ENCODE results near the gene KRT7. TPM values are rescaled to one million over a fixed set of nuclear protein-coding genes. Genes with fewer than 3 reads are reported as not detected.

Gene KRT7
- polyA plus RNA-seq, 1 of the 3 experiments (the other 2 are of a cell fraction): 5.4 TPM

DNA sequence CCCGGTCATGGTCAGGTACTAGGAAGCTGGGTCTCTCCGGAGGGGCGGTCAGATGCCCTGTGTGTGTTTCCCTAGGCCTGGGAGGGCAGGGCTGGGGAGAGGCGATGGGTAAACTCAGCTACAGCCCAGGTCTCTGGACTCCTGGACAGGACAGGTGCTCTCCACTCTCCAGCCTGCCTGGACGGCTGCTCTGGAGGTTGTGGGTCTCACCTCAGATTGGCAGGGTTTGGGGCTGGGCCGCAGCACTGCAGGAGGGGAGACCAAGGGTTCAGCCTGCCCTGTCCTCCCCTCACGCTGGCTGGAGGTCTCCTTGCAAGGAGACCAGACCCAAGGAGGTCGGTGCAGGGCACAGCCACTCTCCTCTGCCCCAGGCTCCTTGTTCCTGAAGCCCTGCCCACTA is 49.1 kb upstream of the KRT7 start:
- Histone ChIP-seq H3K9me3 (no peaks in the 10 kb centered on the region), H3K27ac (ENCODE audit: low read depth in 2 of 2, low read length in 1 of 2) (peak overlapping the region; percentile 87 to 92), H3K4me1 (ENCODE audit: control insufficient read depth in 1 of 2, insufficient read depth in 2 of 2, low read depth in 1 of 2, low read length in 1 of 2) (peaks cover 53 to 85% of the 10 kb centered on the region in 2 experiments), H3F3A (replicated peaks; ENCODE audit: insufficient read depth) (peaks cover 11% of the 10 kb centered on the region), H3K79me2 (ENCODE audit: insufficient read depth) (peaks cover 32% of the 10 kb centered on the region; the same call in 1 of the 2 replicates), H3K36me3 (replicated peaks in 1 of 2; ENCODE audit: control insufficient read depth in 1 of 2, insufficient read depth in 2 of 2, low read length in 1 of 2) (peaks cover 4 to 9% of the 10 kb centered on the region in 2 experiments), H3K9me2 (no peaks in the 10 kb centered on the region), H4K20me1 (ENCODE audit: insufficient read depth) (no peaks in the 10 kb centered on the region), H3K4me2 (peak overlapping the region; percentile 56), H3K9ac (peak overlapping the region; percentile 27; the same call in 1 of the 2 replicates), H3K4me3 (ENCODE audit: low read depth in 2 of 2, low read length in 1 of 2) (no peak overlapping the region), H2AFZ (ENCODE audit: low read depth) (no peak overlapping the region), H3K27me3 (ENCODE audit: insufficient read depth) (no peaks in the 10 kb centered on the region)
- WGBS (ENCODE audit: low lambda C conversion rate): 40% methylated on average over 1 of the region's 8 CpGs
- ChIA-PET POLR2A (interaction anchor here (4.4 kb wide), 1 partner anchor 17 kb away, joined by 53 read pairs; no protein-coding TSS in a partner anchor), CTCF (interaction anchor here (1.1 to 5.1 kb wide), 6 partner anchors 9 to 95 kb away, joined by 3 to 17 read pairs (median 7); no protein-coding TSS in a partner anchor)
- no peak for DNase-seq
- no peak for TF ChIP-seq FOXM1 (IDR thresholded peaks at IDR 0.05; ENCODE audit: low read depth)
- no peak for TF ChIP-seq TCF12 (IDR thresholded peaks at IDR 0.05)
- no peak for TF ChIP-seq TAF1 (IDR thresholded peaks at IDR 0.05; ENCODE audit: borderline replicate concordance, low read depth, low read length)
- TF ChIP-seq, protein P1, sequence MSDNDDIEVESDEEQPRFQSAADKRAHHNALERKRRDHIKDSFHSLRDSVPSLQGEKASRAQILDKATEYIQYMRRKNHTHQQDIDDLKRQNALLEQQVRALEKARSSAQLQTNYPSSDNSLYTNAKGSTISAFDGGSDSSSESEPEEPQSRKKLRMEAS (IDR thresholded peaks at IDR 0.05; ENCODE audit: low read depth): no peak
- TF ChIP-seq, protein P2, sequence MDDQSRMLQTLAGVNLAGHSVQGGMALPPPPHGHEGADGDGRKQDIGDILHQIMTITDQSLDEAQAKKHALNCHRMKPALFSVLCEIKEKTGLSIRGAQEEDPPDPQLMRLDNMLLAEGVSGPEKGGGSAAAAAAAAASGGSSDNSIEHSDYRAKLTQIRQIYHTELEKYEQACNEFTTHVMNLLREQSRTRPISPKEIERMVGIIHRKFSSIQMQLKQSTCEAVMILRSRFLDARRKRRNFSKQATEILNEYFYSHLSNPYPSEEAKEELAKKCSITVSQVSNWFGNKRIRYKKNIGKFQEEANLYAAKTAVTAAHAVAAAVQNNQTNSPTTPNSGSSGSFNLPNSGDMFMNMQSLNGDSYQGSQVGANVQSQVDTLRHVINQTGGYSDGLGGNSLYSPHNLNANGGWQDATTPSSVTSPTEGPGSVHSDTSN (IDR thresholded peaks at IDR 0.05): no peak
- no peak for TF ChIP-seq FOSL2 (IDR thresholded peaks at IDR 0.05; ENCODE audit: borderline replicate concordance, low read depth)
- TF ChIP-seq NFIC (IDR thresholded peaks at IDR 0.05; ENCODE audit: borderline replicate concordance): no peak
- TF ChIP-seq, protein P3, sequence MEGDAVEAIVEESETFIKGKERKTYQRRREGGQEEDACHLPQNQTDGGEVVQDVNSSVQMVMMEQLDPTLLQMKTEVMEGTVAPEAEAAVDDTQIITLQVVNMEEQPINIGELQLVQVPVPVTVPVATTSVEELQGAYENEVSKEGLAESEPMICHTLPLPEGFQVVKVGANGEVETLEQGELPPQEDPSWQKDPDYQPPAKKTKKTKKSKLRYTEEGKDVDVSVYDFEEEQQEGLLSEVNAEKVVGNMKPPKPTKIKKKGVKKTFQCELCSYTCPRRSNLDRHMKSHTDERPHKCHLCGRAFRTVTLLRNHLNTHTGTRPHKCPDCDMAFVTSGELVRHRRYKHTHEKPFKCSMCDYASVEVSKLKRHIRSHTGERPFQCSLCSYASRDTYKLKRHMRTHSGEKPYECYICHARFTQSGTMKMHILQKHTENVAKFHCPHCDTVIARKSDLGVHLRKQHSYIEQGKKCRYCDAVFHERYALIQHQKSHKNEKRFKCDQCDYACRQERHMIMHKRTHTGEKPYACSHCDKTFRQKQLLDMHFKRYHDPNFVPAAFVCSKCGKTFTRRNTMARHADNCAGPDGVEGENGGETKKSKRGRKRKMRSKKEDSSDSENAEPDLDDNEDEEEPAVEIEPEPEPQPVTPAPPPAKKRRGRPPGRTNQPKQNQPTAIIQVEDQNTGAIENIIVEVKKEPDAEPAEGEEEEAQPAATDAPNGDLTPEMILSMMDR (IDR thresholded peaks at IDR 0.05): no peak
- no peak for TF ChIP-seq CHD2 (IDR thresholded peaks at IDR 0.05; ENCODE audit: low read length, partially characterized antibody)
- TF ChIP-seq ELF1 (IDR thresholded peaks at IDR 0.05): no peak
- TF ChIP-seq RXRA (IDR thresholded peaks at IDR 0.05; ENCODE audit: borderline replicate concordance, low read depth): no peak
- TF ChIP-seq POLR2AphosphoS5 (IDR thresholded peaks at IDR 0.05; ENCODE audit: low read depth, low read length): no peak
- no peak for TF ChIP-seq GABPA (IDR thresholded peaks at IDR 0.05; ENCODE audit: low read depth)
- no peak for TF ChIP-seq YY1 (IDR thresholded peaks at IDR 0.05; ENCODE audit: low read depth)
- TF ChIP-seq, protein P4, sequence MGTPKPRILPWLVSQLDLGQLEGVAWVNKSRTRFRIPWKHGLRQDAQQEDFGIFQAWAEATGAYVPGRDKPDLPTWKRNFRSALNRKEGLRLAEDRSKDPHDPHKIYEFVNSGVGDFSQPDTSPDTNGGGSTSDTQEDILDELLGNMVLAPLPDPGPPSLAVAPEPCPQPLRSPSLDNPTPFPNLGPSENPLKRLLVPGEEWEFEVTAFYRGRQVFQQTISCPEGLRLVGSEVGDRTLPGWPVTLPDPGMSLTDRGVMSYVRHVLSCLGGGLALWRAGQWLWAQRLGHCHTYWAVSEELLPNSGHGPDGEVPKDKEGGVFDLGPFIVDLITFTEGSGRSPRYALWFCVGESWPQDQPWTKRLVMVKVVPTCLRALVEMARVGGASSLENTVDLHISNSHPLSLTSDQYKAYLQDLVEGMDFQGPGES (IDR thresholded peaks at IDR 0.05; ENCODE audit: low read depth, low read length): no peak
- TF ChIP-seq NRF1 (IDR thresholded peaks at IDR 0.05; ENCODE audit: low read depth, low read length): no peak
- TF ChIP-seq MXI1 (IDR thresholded peaks at IDR 0.05; ENCODE audit: low read depth, low read length): no peak

Data from SK-N-SH (cell line).